WTC11 (cell line): Measurements from ENCODE around the gene SPATA13.
"Not testable (repeated sequence)": the region's sequence is repeated elsewhere in the genome, so short reads cannot be mapped to it uniquely, and the experiment has no call there.

Source experiments
- ATF2 ChIP-seq: sonication (generic); formaldehyde crosslinking; IDR thresholded peaks from 2 replicates; pipeline ENCODE4 v1.8.1; 2022; ENCODE audit warnings: low read depth, missing genetic modification reagents, borderline replicate concordance
- CREB1 ChIP-seq: sonication (generic); formaldehyde crosslinking; IDR thresholded peaks from 2 replicates; pipeline ENCODE4 v1.8.0; 2023; ENCODE audit warnings: mild to moderate bottlenecking, missing genetic modification reagents
- CTCF ChIP-seq: fragments of 200-600 bp; IDR thresholded peaks from 2 replicates; pipeline ENCODE4 v1.8.0; 2022; ENCODE audit warnings: antibody characterized with exemption
- GABPB1 ChIP-seq: sonication (generic); formaldehyde crosslinking; IDR thresholded peaks from 2 replicates; pipeline ENCODE4 v1.8.1; 2023; ENCODE audit warnings: mild to moderate bottlenecking, missing genetic modification reagents
- JUN ChIP-seq: sonication (generic); formaldehyde crosslinking; IDR thresholded peaks from 2 replicates; pipeline ENCODE4 v1.8.0; 2023; ENCODE audit warnings: mild to moderate bottlenecking, missing genetic modification reagents
- PREB ChIP-seq: sonication (generic); formaldehyde crosslinking; IDR thresholded peaks from 2 replicates; pipeline ENCODE4 v1.8.1; 2022; ENCODE audit warnings: mild to moderate bottlenecking, missing genetic modification reagents, moderate library complexity, borderline replicate concordance
- ZNF671 ChIP-seq: fragments of 250-450 bp; sonication (Bioruptor Pico); IDR thresholded peaks from 2 replicates; pipeline ENCODE4 v1.8.0; 2021; ENCODE audit warnings: mild to moderate bottlenecking
- TF ChIP-seq, protein P1 (sequence below): sonication (generic); formaldehyde crosslinking; IDR thresholded peaks from 2 replicates; pipeline ENCODE4 v1.8.0; 2022; ENCODE audit warnings: mild to moderate bottlenecking, missing genetic modification reagents
- TF ChIP-seq, protein P2 (sequence below): sonication (generic); formaldehyde crosslinking; IDR thresholded peaks from 2 replicates; pipeline ENCODE4 v1.8.1; 2023; ENCODE audit warnings: mild to moderate bottlenecking, missing genetic modification reagents, moderate library complexity

DNA sequence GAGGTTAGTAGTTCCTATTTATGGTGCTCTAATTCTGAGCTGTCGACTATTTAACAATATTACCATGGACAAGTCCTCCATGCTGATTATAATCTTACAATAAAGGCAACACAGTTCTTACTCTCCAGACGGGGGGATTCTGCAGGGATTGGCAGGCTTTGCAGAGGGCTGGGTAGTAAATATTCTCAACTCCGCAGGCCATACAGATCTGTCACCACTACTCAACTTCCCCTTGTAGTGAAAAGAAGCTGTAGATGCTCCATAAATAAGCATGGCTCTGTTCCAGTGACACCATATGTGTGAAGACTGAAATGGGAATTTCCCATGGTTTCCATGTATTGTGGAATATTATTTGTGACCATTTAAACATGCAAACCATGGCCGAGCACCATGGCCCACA lies 158.4 kb downstream of the SPATA13 start:
- TF ChIP-seq JUN (CRISPR knock-in tag); PREB (CRISPR knock-in tag); CTCF; ATF2 (CRISPR knock-in tag); CREB1 (CRISPR knock-in tag); ZNF671 (CRISPR knock-in tag); GABPB1 (CRISPR knock-in tag): not testable (repeated sequence)
- TF ChIP-seq, protein P1, sequence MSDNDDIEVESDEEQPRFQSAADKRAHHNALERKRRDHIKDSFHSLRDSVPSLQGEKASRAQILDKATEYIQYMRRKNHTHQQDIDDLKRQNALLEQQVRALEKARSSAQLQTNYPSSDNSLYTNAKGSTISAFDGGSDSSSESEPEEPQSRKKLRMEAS (CRISPR knock-in tag) = not testable (repeated sequence)
- TF ChIP-seq, protein P2, sequence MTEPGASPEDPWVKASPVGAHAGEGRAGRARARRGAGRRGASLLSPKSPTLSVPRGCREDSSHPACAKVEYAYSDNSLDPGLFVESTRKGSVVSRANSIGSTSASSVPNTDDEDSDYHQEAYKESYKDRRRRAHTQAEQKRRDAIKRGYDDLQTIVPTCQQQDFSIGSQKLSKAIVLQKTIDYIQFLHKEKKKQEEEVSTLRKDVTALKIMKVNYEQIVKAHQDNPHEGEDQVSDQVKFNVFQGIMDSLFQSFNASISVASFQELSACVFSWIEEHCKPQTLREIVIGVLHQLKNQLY (CRISPR knock-in tag) = not testable (repeated sequence)
